Right ventricle myocardium inferior (tissue), 1 donor: Measurements from ENCODE around the gene ARHGAP18. TPM values are rescaled to one million over a fixed set of nuclear protein-coding genes. Genes with fewer than 3 reads are reported as not detected.

ENCODE experiments used
- total RNA-seq: library from RNA; stranded (reverse); fragmentation: NEBNext Ultra II Directional; extraction: Animal tissue kit (Norgen Biotek cat#: 25700); gene quantifications from one replicate; pipeline ENCODE4 v1.2.1, GENCODE V29; 2021
- donor health status: DM: no; HTN: yes; CAD: no; lungs with severe emphysema.

The ARHGAP18 gene
- total RNA-seq, 1 donor from 2014 or later, result 8.1 TPM

Other genes starting within 250 kb of the ARHGAP18 start
- not detected for gene TMEM244, start 151.1 kb upstream of the ARHGAP18 start, total RNA-seq